Liver (tissue), 9 donors: ENCODE data around the gene PTPRN2. TPM values are rescaled to one million over a fixed set of nuclear protein-coding genes. Genes with fewer than 3 reads are reported as not detected.

ENCODE experiments used
- DNase-seq: peaks from one replicate; pipeline ENCODE4 v3.0.0-alpha.2; 2017; ENCODE audit warnings: low spot score
- H3K27ac ChIP-seq, 2 donors: one replicate each; pipeline ENCODE4 v1.7.0; 2013; ENCODE audit warnings: inconsistent platforms in 2 of 2, low read length in 2 of 2, control low read depth in 1 of 2, low read depth in 1 of 2, mild to moderate bottlenecking in 1 of 2
- H3K27me3 ChIP-seq, 4 donors: one replicate each; pipeline versions ENCODE4 v1.6.1 to v1.7.0; 2013; ENCODE audit warnings: low read length in 3 of 4, inconsistent platforms in 1 of 4, mild to moderate bottlenecking in 1 of 4, moderate library complexity in 1 of 4; ENCODE audit not compliant: control insufficient read depth in 4 of 4, insufficient read depth in 4 of 4
- H3K36me3 ChIP-seq, 4 donors: one replicate each; pipeline versions ENCODE4 v1.6.1 to v1.7.0; 2013; ENCODE audit warnings: low read length in 3 of 4, mild to moderate bottlenecking in 3 of 4, low read depth in 1 of 4, moderate library complexity in 1 of 4; ENCODE audit not compliant: control insufficient read depth in 4 of 4, insufficient read depth in 3 of 4
- H3K4me1 ChIP-seq, 4 donors: one replicate each; pipeline versions ENCODE4 v1.6.1 to v1.7.0; 2013; ENCODE audit warnings: low read length in 3 of 4, mild to moderate bottlenecking in 3 of 4, moderate library complexity in 1 of 4; ENCODE audit not compliant: control insufficient read depth in 4 of 4, insufficient read depth in 4 of 4
- H3K4me3 ChIP-seq, 3 donors: one replicate each; pipeline versions ENCODE4 v1.6.1 to v1.7.0; 2013; ENCODE audit warnings: low read length in 3 of 3, control low read depth in 1 of 3, low read depth in 1 of 3, mild to moderate bottlenecking in 1 of 3
- H3K9ac ChIP-seq, 2 donors: one replicate each; pipeline ENCODE4 v1.7.0; 2013; ENCODE audit warnings: low read length in 2 of 2, mild to moderate bottlenecking in 2 of 2, moderate library complexity in 2 of 2, control low read depth in 1 of 2, low read depth in 1 of 2
- H3K9me3 ChIP-seq, 4 donors: one replicate each; pipeline versions ENCODE4 v1.6.1 to v1.7.0; 2013; ENCODE audit warnings: low read length in 3 of 4; ENCODE audit not compliant: control insufficient read depth in 4 of 4
- EGR1 ChIP-seq, 2 donors: IDR thresholded peaks; 2 replicates each; pipeline ENCODE4 v1.6.1; 2016 to 2018; ENCODE audit warnings: antibody characterized with exemption in 2 of 2, low read depth in 2 of 2
- FOXA1 ChIP-seq: IDR thresholded peaks from 2 replicates; pipeline ENCODE4 v1.6.1; 2016; ENCODE audit warnings: antibody characterized with exemption
- FOXA2 ChIP-seq: IDR thresholded peaks from 2 replicates; pipeline ENCODE4 v1.6.1; 2016; ENCODE audit warnings: antibody characterized with exemption
- GABPA ChIP-seq, 2 donors: IDR thresholded peaks in 1 of 2; conservative IDR thresholded peaks in 1 of 2; 2 replicates each; pipeline ENCODE4 v1.6.1; 2016; ENCODE audit warnings: antibody characterized with exemption in 2 of 2, mild to moderate bottlenecking in 1 of 2, moderate library complexity in 1 of 2
- HNF4A ChIP-seq, 2 donors: conservative IDR thresholded peaks; 2 replicates each; pipeline ENCODE4 v1.6.1; 2016; ENCODE audit warnings: antibody characterized with exemption in 2 of 2, mild to moderate bottlenecking in 2 of 2
- JUND ChIP-seq, 2 donors: IDR thresholded peaks; 2 replicates each; pipeline ENCODE4 v1.6.1; 2016; ENCODE audit warnings: antibody characterized with exemption in 2 of 2
- NR2F2 ChIP-seq: IDR thresholded peaks from 2 replicates; pipeline ENCODE4 v1.6.1; 2016; ENCODE audit warnings: antibody characterized with exemption
- RXRA ChIP-seq, 2 donors: IDR thresholded peaks; 2 replicates each; pipeline ENCODE4 v1.6.1; 2017 to 2018; ENCODE audit warnings: antibody characterized with exemption in 2 of 2, mild to moderate bottlenecking in 1 of 2
- SP1 ChIP-seq: IDR thresholded peaks from 2 replicates; pipeline ENCODE4 v1.6.1; 2018; ENCODE audit warnings: antibody characterized with exemption, mild to moderate bottlenecking
- TAF1 ChIP-seq: conservative IDR thresholded peaks from 2 replicates; pipeline ENCODE4 v1.6.1; 2016; ENCODE audit warnings: antibody characterized with exemption, mild to moderate bottlenecking
- YY1 ChIP-seq: IDR thresholded peaks from 2 replicates; pipeline ENCODE4 v1.6.1; 2016; ENCODE audit warnings: antibody characterized with exemption, mild to moderate bottlenecking
- WGBS: extraction: QIAGEN DNeasy Blood & Tissue Kit; methylation state at CpG from one replicate; pipeline ENCODE4 v1.1.7; 2013; 5-methylcytosine and 5-hydroxymethylcytosine counted together
- polyA plus RNA-seq, 2 donors: library from polyadenylated mRNA; stranded (reverse) in 1 of 2; unstranded in 1 of 2; fragments of 200-250 nt in 1 of 2; fragments of >200 nt in 1 of 2; fragmentation: Nextera tagmentation in 1 of 2; extraction: Ambion mirVana in 1 of 2; gene quantifications; one replicate each; pipeline versions ENCODE4 v1.2.1 to v1.2.3, GENCODE V29; 2013 to 2015
- total RNA-seq, 2 donors: library from RNA; depleted of rRNA; stranded (reverse); fragments of >200 nt; gene quantifications; one replicate each; pipeline ENCODE4 v1.2.3, GENCODE V29; 2014
- TF ChIP-seq, protein P1 (sequence below): IDR thresholded peaks from 2 replicates; pipeline ENCODE4 v1.6.1; 2016; ENCODE audit warnings: antibody characterized with exemption
- TF ChIP-seq, protein P2 (sequence below): fragments of 150-350 bp; IDR thresholded peaks from 2 replicates; pipeline ENCODE4 v1.5.1; 2017; ENCODE audit warnings: improper control_type of control experiment, low read depth, low read length; ENCODE audit not compliant: missing input control
- TF ChIP-seq, protein P3 (sequence below): IDR thresholded peaks from 2 replicates; pipeline ENCODE4 v1.6.1; 2016; ENCODE audit warnings: antibody characterized with exemption, mild to moderate bottlenecking
- donor health status: healthy.
- donor health status: healthy.
- donor health status: healthy.
- donor health status: healthy.
- donor health status: healthy.

PTPRN2 gene
- total and polyA plus RNA-seq, 4 donors: 0.75 to 1.9 (median 1.1) TPM

DNA sequence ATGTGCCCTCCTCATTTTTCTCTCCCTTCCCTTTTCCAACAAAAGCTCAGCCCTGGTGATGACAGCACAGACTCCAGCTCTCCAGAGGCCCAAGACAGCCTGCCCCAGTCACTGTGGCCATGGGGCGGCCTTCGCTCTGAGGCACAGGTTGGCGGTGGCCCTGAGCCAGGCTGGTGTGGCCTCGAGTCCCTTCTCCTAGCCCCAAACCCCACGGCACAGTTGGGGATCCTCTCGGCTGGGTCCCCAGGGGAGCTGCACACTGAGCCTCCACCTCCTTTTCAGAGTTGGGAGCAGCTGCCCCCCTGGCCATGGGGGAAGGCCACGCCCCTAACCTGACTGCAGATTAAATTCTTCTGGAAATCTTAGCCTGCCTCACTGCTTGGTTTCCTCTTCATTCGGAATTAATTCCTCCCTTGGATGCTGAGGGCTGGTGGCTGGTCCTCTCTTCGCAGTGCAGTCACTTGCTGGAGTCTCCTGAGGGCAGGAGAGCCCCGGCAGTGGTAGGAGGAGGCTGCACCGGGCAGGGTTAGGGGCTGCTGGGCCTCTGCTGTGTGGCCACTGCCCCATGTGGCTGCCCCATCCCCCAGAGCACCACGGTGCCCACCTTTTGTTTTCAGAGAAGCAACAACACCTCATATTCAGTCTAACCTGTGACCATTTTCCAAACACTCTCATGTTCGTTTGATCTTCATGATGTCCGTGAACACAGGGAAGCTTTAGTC, 824.2 kb downstream of the PTPRN2 start:
- no peak overlapping the region for H3K27ac ChIP-seq
- H3K4me1 ChIP-seq: no peaks in the 10 kb centered on the region
- no peaks in the 10 kb centered on the region for H3K36me3 ChIP-seq
- 85% methylated on average over 14 of the region's 14 CpGs for WGBS
- no peak overlapping the region for H3K9ac ChIP-seq
- peaks cover 0 to 2% (median 0%) of the 10 kb centered on the region in 4 donors for H3K27me3 ChIP-seq
- H3K9me3 ChIP-seq: peaks cover 0 to 6% (median 5%) of the 10 kb centered on the region in 4 donors
- no peak overlapping the region for H3K4me3 ChIP-seq
- no peak for TF ChIP-seq SP1
- TF ChIP-seq FOXA2: no peak
- no peak for TF ChIP-seq YY1
- no peak for DNase-seq

DNA sequence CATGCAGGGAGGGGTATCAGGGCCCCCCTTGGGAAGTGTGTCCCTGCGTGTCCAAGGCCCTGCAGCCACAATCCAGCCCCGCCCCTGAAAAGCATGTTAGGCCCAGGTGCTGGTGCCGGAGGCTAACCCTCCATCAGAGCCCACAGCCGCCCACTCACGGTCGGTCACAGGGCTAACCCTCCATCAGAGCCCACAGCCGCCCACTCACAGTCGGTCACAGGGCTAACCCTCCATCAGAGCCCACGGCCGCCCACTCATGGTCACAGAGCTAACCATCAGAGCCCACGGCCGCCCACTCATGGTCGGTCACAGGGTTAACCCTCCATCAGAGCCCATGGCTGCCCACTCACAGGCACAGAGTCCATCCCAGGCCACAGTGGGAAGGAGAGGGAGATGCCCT, 824.8 kb downstream of the PTPRN2 start:
- H3K27ac ChIP-seq: no peak overlapping the region
- H3K4me3 ChIP-seq: no peak overlapping the region
- no peak for TF ChIP-seq GABPA (IDR thresholded peaks at IDR 0.05 in 1 of 2, conservative IDR thresholded peaks at IDR 0.05 in 1 of 2)
- no peak for TF ChIP-seq TAF1
- TF ChIP-seq, protein P1, sequence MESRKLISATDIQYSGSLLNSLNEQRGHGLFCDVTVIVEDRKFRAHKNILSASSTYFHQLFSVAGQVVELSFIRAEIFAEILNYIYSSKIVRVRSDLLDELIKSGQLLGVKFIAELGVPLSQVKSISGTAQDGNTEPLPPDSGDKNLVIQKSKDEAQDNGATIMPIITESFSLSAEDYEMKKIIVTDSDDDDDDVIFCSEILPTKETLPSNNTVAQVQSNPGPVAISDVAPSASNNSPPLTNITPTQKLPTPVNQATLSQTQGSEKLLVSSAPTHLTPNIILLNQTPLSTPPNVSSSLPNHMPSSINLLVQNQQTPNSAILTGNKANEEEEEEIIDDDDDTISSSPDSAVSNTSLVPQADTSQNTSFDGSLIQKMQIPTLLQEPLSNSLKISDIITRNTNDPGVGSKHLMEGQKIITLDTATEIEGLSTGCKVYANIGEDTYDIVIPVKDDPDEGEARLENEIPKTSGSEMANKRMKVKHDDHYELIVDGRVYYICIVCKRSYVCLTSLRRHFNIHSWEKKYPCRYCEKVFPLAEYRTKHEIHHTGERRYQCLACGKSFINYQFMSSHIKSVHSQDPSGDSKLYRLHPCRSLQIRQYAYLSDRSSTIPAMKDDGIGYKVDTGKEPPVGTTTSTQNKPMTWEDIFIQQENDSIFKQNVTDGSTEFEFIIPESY: no peak
- TF ChIP-seq JUND (IDR thresholded peaks at IDR 0.05): no peak
- no peak for TF ChIP-seq NR2F2
- TF ChIP-seq, protein P2, sequence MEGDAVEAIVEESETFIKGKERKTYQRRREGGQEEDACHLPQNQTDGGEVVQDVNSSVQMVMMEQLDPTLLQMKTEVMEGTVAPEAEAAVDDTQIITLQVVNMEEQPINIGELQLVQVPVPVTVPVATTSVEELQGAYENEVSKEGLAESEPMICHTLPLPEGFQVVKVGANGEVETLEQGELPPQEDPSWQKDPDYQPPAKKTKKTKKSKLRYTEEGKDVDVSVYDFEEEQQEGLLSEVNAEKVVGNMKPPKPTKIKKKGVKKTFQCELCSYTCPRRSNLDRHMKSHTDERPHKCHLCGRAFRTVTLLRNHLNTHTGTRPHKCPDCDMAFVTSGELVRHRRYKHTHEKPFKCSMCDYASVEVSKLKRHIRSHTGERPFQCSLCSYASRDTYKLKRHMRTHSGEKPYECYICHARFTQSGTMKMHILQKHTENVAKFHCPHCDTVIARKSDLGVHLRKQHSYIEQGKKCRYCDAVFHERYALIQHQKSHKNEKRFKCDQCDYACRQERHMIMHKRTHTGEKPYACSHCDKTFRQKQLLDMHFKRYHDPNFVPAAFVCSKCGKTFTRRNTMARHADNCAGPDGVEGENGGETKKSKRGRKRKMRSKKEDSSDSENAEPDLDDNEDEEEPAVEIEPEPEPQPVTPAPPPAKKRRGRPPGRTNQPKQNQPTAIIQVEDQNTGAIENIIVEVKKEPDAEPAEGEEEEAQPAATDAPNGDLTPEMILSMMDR: no peak
- TF ChIP-seq SP1: no peak
- TF ChIP-seq EGR1 (IDR thresholded peaks at IDR 0.05; ENCODE audit: low read depth in 2 of 2): no peak
- no peak for TF ChIP-seq RXRA (IDR thresholded peaks at IDR 0.05)
- no peak for TF ChIP-seq YY1
- no peak for TF ChIP-seq HNF4A (conservative IDR thresholded peaks at IDR 0.05)
- no peak for TF ChIP-seq FOXA2
- no peaks in the 10 kb centered on the region for H3K4me1 ChIP-seq
- no peak overlapping the region for H3K9ac ChIP-seq
- H3K9me3 ChIP-seq: peaks cover 0 to 6% (median 5%) of the 10 kb centered on the region in 4 donors
- H3K27me3 ChIP-seq: peaks cover 0 to 2% (median 0%) of the 10 kb centered on the region in 4 donors
- H3K36me3 ChIP-seq: no peaks in the 10 kb centered on the region
- no peak for DNase-seq
- 90% methylated on average over 13 of the region's 13 CpGs for WGBS

DNA sequence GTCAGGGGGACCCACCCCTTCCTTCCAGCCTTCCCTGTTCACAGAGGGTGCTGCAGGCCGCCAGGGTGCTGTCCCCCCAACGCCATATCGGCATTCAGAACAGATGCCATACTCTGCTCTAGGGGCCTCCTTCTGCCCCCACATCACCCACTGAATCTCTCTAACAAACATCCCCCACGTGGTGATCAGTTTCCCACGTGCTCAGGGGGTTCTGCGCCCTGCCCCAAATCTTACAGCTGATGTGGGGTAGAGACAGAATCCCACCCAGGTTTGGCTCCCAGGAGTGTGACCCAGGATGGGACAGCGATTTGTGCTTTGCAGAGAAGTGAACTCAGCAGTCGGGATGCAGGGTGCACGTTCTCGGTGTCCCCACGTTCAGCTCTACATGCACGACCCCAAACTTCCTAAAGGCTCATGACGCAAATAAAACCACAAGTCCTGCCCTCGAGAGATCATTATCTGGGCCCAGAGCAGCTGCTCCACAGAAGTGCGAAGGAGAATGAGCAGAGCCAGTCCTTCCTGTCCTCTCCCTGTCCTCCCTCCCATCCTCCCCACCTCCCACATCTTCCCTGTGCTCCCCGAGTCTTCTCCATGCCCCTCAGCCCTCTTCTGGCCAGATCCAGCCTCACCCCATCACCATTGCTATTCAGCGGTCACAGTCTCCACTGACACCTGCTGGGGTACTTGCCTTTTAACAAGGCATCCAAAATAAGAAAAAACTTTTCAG, 827.5 kb downstream of the PTPRN2 start:
- Histone ChIP-seq H3K4me3 (no peak overlapping the region), H3K9me3 (peaks cover 0 to 5% (median 3%) of the 10 kb centered on the region in 4 donors), H3K4me1 (no peaks in the 10 kb centered on the region), H3K27ac (no peak overlapping the region), H3K9ac (no peak overlapping the region), H3K36me3 (no peaks in the 10 kb centered on the region), H3K27me3 (peaks cover 0 to 2% (median 0%) of the 10 kb centered on the region in 4 donors)
- WGBS: 61% methylated on average over 17 of the region's 17 CpGs
- no peak for DNase-seq
- TF ChIP-seq SP1: no peak
- no peak for TF ChIP-seq TAF1
- no peak for TF ChIP-seq EGR1 (IDR thresholded peaks at IDR 0.05; ENCODE audit: low read depth in 2 of 2)
- no peak for TF ChIP-seq FOXA1
- TF ChIP-seq, protein P2: no peak
- TF ChIP-seq, protein P3, sequence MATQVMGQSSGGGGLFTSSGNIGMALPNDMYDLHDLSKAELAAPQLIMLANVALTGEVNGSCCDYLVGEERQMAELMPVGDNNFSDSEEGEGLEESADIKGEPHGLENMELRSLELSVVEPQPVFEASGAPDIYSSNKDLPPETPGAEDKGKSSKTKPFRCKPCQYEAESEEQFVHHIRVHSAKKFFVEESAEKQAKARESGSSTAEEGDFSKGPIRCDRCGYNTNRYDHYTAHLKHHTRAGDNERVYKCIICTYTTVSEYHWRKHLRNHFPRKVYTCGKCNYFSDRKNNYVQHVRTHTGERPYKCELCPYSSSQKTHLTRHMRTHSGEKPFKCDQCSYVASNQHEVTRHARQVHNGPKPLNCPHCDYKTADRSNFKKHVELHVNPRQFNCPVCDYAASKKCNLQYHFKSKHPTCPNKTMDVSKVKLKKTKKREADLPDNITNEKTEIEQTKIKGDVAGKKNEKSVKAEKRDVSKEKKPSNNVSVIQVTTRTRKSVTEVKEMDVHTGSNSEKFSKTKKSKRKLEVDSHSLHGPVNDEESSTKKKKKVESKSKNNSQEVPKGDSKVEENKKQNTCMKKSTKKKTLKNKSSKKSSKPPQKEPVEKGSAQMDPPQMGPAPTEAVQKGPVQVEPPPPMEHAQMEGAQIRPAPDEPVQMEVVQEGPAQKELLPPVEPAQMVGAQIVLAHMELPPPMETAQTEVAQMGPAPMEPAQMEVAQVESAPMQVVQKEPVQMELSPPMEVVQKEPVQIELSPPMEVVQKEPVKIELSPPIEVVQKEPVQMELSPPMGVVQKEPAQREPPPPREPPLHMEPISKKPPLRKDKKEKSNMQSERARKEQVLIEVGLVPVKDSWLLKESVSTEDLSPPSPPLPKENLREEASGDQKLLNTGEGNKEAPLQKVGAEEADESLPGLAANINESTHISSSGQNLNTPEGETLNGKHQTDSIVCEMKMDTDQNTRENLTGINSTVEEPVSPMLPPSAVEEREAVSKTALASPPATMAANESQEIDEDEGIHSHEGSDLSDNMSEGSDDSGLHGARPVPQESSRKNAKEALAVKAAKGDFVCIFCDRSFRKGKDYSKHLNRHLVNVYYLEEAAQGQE: no peak
- TF ChIP-seq YY1: no peak
